ENCODE data around the gene NCOA6. TPM values are rescaled to one million over a fixed set of nuclear protein-coding genes. Genes with fewer than 3 reads are reported as not detected.

Gene NCOA6
- total and polyA plus RNA-seq, 5 donors from 2014 or later, result 1.7 to 31.5 (median 3.9) TPM

GRCh38 chr20:34772437-34772836, 53.0 kb downstream of the NCOA6 start:
- H3K27ac Mint-ChIP-seq, result no peak overlapping the region
- ATAC-seq (ENCODE audit: low read depth in 2 of 2), result no peak
- H3K36me3 Mint-ChIP-seq, result peaks cover 35% of the 10 kb centered on the region

GRCh38 chr20:34771680-34772081, 53.8 kb downstream of the NCOA6 start:
- no peaks in the 10 kb centered on the region for H3K27me3 Mint-ChIP-seq
- Histone ChIP-seq H3K36me3 (ENCODE audit: control insufficient read depth, insufficient read depth, low read length) (peaks cover 62% of the 10 kb centered on the region), H3K4me1 (ENCODE audit: control insufficient read depth, insufficient read depth, low read length, poor library complexity, severe bottlenecking) (no peaks in the 10 kb centered on the region), H3K27me3 (ENCODE audit: control insufficient read depth, insufficient read depth, low read length) (no peaks in the 10 kb centered on the region), H3K4me3 (ENCODE audit: low read depth, low read length) (no peak overlapping the region), H3K27ac (ENCODE audit: insufficient read depth, low read length, poor library complexity, severe bottlenecking) (no peak overlapping the region), H3K9me3 (ENCODE audit: control insufficient read depth in 2 of 2, low read length in 2 of 2) (no peaks in the 10 kb centered on the region)
- ATAC-seq (ENCODE audit: low read depth in 2 of 2) (no peak), DNase-seq (no peak)
- no peaks in the 10 kb centered on the region for H3K9me3 Mint-ChIP-seq
- H3K4me1 Mint-ChIP-seq, result peaks cover 0 to 10% (median 4%) of the 10 kb centered on the region in 4 donors
- H3K27ac Mint-ChIP-seq, result peak overlapping the region in 1 of 3 donors; percentile 68
- H3K36me3 Mint-ChIP-seq, result peaks cover 40% of the 10 kb centered on the region
- H3K4me3 Mint-ChIP-seq, result no peak overlapping the region

More at GRCh38 chr20:34772437-34772836, 53.0 kb downstream of the NCOA6 start:
- no peak overlapping the region for H3K4me3 ChIP-seq (ENCODE audit: low read depth, low read length)
- Mint-ChIP-seq H3K4me1 (peaks cover 0 to 10% (median 4%) of the 10 kb centered on the region in 4 donors), H3K9me3 (no peaks in the 10 kb centered on the region), H3K4me3 (no peak overlapping the region), H3K27me3 (no peaks in the 10 kb centered on the region)
- peaks cover 56% of the 10 kb centered on the region for H3K36me3 ChIP-seq (ENCODE audit: control insufficient read depth, insufficient read depth, low read length)
- no peaks in the 10 kb centered on the region for H3K27me3 ChIP-seq (ENCODE audit: control insufficient read depth, insufficient read depth, low read length)
- DNase-seq, result no peak
- H3K4me1 ChIP-seq (ENCODE audit: control insufficient read depth, insufficient read depth, low read length, poor library complexity, severe bottlenecking), result no peaks in the 10 kb centered on the region
- no peaks in the 10 kb centered on the region for H3K9me3 ChIP-seq (ENCODE audit: control insufficient read depth in 2 of 2, low read length in 2 of 2)
- H3K27ac ChIP-seq (ENCODE audit: insufficient read depth, low read length, poor library complexity, severe bottlenecking), result no peak overlapping the region

GRCh38 chr20:34768096-34768495, 57.4 kb downstream of the NCOA6 start:
- H3K27ac ChIP-seq (ENCODE audit: insufficient read depth, low read length, poor library complexity, severe bottlenecking), result no peak overlapping the region
- Mint-ChIP-seq H3K4me3 (no peak overlapping the region), H3K27me3 (no peaks in the 10 kb centered on the region), H3K36me3 (peaks cover 28% of the 10 kb centered on the region), H3K27ac (no peak overlapping the region), H3K9me3 (no peaks in the 10 kb centered on the region), H3K4me1 (peaks cover 4 to 12% (median 7%) of the 10 kb centered on the region in 4 donors)
- H3K4me1 ChIP-seq (ENCODE audit: control insufficient read depth, insufficient read depth, low read length, poor library complexity, severe bottlenecking), result no peaks in the 10 kb centered on the region
- DNase-seq (no peak), ATAC-seq (ENCODE audit: low read depth in 2 of 2) (no peak)
- peaks cover 65% of the 10 kb centered on the region for H3K36me3 ChIP-seq (ENCODE audit: control insufficient read depth, insufficient read depth, low read length)
- H3K4me3 ChIP-seq (ENCODE audit: low read depth, low read length), result no peak overlapping the region
- no peaks in the 10 kb centered on the region for H3K9me3 ChIP-seq (ENCODE audit: control insufficient read depth in 2 of 2, low read length in 2 of 2)
- no peaks in the 10 kb centered on the region for H3K27me3 ChIP-seq (ENCODE audit: control insufficient read depth, insufficient read depth, low read length)

- Histone ChIP-seq H3K4me3 (ENCODE audit: low read depth, low read length) (no peak overlapping the region), H3K27ac (ENCODE audit: insufficient read depth, low read length, poor library complexity, severe bottlenecking) (no peak overlapping the region), H3K4me1 (ENCODE audit: control insufficient read depth, insufficient read depth, low read length, poor library complexity, severe bottlenecking) (no peaks in the 10 kb centered on the region), H3K36me3 (ENCODE audit: control insufficient read depth, insufficient read depth, low read length) (peaks cover 64% of the 10 kb centered on the region), H3K9me3 (ENCODE audit: control insufficient read depth in 2 of 2, low read length in 2 of 2) (no peaks in the 10 kb centered on the region), H3K27me3 (ENCODE audit: control insufficient read depth, insufficient read depth, low read length) (no peaks in the 10 kb centered on the region)
- H3K36me3 Mint-ChIP-seq, result peaks cover 37% of the 10 kb centered on the region
- H3K4me3 Mint-ChIP-seq, result no peak overlapping the region
- ATAC-seq (ENCODE audit: low read depth in 2 of 2) (no peak), DNase-seq (no peak)
- H3K27ac Mint-ChIP-seq, result peak overlapping the region in 1 of 3 donors; percentile 52
- H3K27me3 Mint-ChIP-seq, result no peaks in the 10 kb centered on the region
- H3K4me1 Mint-ChIP-seq, result peaks cover 3 to 18% (median 9%) of the 10 kb centered on the region in 4 donors
- no peaks in the 10 kb centered on the region for H3K9me3 Mint-ChIP-seq
These were observed 63.4 kb downstream of the NCOA6 start for GRCh38 chr20:34762031-34762555.

- DNase-seq, result no peak
- H3K27me3 Mint-ChIP-seq, result no peaks in the 10 kb centered on the region
- Histone ChIP-seq H3K27ac (ENCODE audit: insufficient read depth, low read length, poor library complexity, severe bottlenecking) (no peak overlapping the region), H3K9me3 (ENCODE audit: control insufficient read depth in 2 of 2, low read length in 2 of 2) (no peaks in the 10 kb centered on the region), H3K4me1 (ENCODE audit: control insufficient read depth, insufficient read depth, low read length, poor library complexity, severe bottlenecking) (no peaks in the 10 kb centered on the region), H3K27me3 (ENCODE audit: control insufficient read depth, insufficient read depth, low read length) (no peaks in the 10 kb centered on the region), H3K4me3 (ENCODE audit: low read depth, low read length) (no peak overlapping the region), H3K36me3 (ENCODE audit: control insufficient read depth, insufficient read depth, low read length) (peaks cover 72% of the 10 kb centered on the region)
- peak overlapping the region in 1 of 3 donors; percentile 9 for H3K27ac Mint-ChIP-seq
- H3K4me3 Mint-ChIP-seq, result no peak overlapping the region
- no peaks in the 10 kb centered on the region for H3K9me3 Mint-ChIP-seq
- peaks cover 3 to 8% (median 5%) of the 10 kb centered on the region in 4 donors for H3K4me1 Mint-ChIP-seq
- H3K36me3 Mint-ChIP-seq, result peaks cover 45% of the 10 kb centered on the region
- no peak for ATAC-seq (ENCODE audit: low read depth in 2 of 2)
These were observed 70.1 kb downstream of the NCOA6 start for GRCh38 chr20:34755367-34755766.

- ATAC-seq (ENCODE audit: low read depth in 2 of 2), result no peak
- H3K27me3 ChIP-seq (ENCODE audit: control insufficient read depth, insufficient read depth, low read length), result no peaks in the 10 kb centered on the region
- H3K4me3 ChIP-seq (ENCODE audit: low read depth, low read length), result no peak overlapping the region
- H3K4me3 Mint-ChIP-seq, result no peak overlapping the region
- H3K36me3 Mint-ChIP-seq, result peaks cover 49% of the 10 kb centered on the region
- H3K36me3 ChIP-seq (ENCODE audit: control insufficient read depth, insufficient read depth, low read length), result peaks cover 78% of the 10 kb centered on the region
- peak overlapping the region in 1 of 3 donors; percentile 9 for H3K27ac Mint-ChIP-seq
- DNase-seq, result no peak
- H3K4me1 ChIP-seq (ENCODE audit: control insufficient read depth, insufficient read depth, low read length, poor library complexity, severe bottlenecking), result no peaks in the 10 kb centered on the region
- H3K27me3 Mint-ChIP-seq, result no peaks in the 10 kb centered on the region
- H3K9me3 ChIP-seq (ENCODE audit: control insufficient read depth in 2 of 2, low read length in 2 of 2), result no peaks in the 10 kb centered on the region
- peaks cover 3 to 8% (median 5%) of the 10 kb centered on the region in 4 donors for H3K4me1 Mint-ChIP-seq
- H3K27ac ChIP-seq (ENCODE audit: insufficient read depth, low read length, poor library complexity, severe bottlenecking), result no peak overlapping the region
- H3K9me3 Mint-ChIP-seq, result no peaks in the 10 kb centered on the region
These were observed 70.8 kb downstream of the NCOA6 start for GRCh38 chr20:34754611-34755010.

- no peaks in the 10 kb centered on the region for H3K27me3 ChIP-seq (ENCODE audit: control insufficient read depth, insufficient read depth, low read length)
- H3K9me3 ChIP-seq (ENCODE audit: control insufficient read depth in 2 of 2, low read length in 2 of 2), result no peaks in the 10 kb centered on the region
- no peaks in the 10 kb centered on the region for H3K4me1 ChIP-seq (ENCODE audit: control insufficient read depth, insufficient read depth, low read length, poor library complexity, severe bottlenecking)
- no peak overlapping the region for H3K4me3 ChIP-seq (ENCODE audit: low read depth, low read length)
- Mint-ChIP-seq H3K4me3 (no peak overlapping the region), H3K27me3 (no peaks in the 10 kb centered on the region), H3K4me1 (peaks cover 0 to 6% (median 3%) of the 10 kb centered on the region in 4 donors), H3K27ac (peak overlapping the region in 1 of 3 donors; percentile 18), H3K9me3 (no peaks in the 10 kb centered on the region), H3K36me3 (peaks cover 50% of the 10 kb centered on the region)
- H3K27ac ChIP-seq (ENCODE audit: insufficient read depth, low read length, poor library complexity, severe bottlenecking), result no peak overlapping the region
- DNase-seq, result no peak
- H3K36me3 ChIP-seq (ENCODE audit: control insufficient read depth, insufficient read depth, low read length), result peaks cover 78% of the 10 kb centered on the region
- no peak for ATAC-seq (ENCODE audit: low read depth in 2 of 2)
These were observed 71.6 kb downstream of the NCOA6 start for GRCh38 chr20:34753706-34754461.
